HepG2 (cell line): ENCODE results near the gene SLC6A12. TPM values are rescaled to one million over a fixed set of nuclear protein-coding genes. Genes with fewer than 3 reads are reported as not detected.

Experiments used
- ATAC-seq: fragments of 200-7000 bp; cut with Tn5 transposase; 3 replicates; pipeline ENCODE4 v1.9.1; 2020; ENCODE audit warnings: mild to moderate bottlenecking, moderate library complexity
- BruUV-seq: library from RNA; stranded (reverse); fragments of 400-500 nt; replicated peaks from 2 replicates; lab custom pipeline; 2021; lab: Mats Ljungman, UMichigan
- CTCF ChIA-PET: fragments of 300-600 bp; formaldehyde crosslinking; extraction: SDS; loops from one replicate; lab custom pipeline; 2021; ENCODE audit warnings: low total read pairs, inconsistent platforms, low intra/inter-chr PET ratio; lab: Yijun Ruan, JAX
- POLR2A ChIA-PET: fragments of 350-600 bp; sonication (Branson Sonifier 250); formaldehyde crosslinking; loops from one replicate; lab custom pipeline; 2020; ENCODE audit warnings: antibody characterized with exemption, inconsistent platforms; lab: Yijun Ruan, JAX
- DNase-seq: peaks from one replicate; pipeline ENCODE4 v3.0.0-alpha.2; 2015; ENCODE audit warnings: low spot score
- FAIRE-seq: peaks from 3 replicates; lab custom pipeline; 2011; peaks lifted over from hg19 to GRCh38; lab: Jason Lieb, UNC
- H2AFZ ChIP-seq: one replicate; pipeline ENCODE4 v1.6.1; 2011; ENCODE audit warnings: low read length, inconsistent platforms
- H3K27ac ChIP-seq: fragments of 300-600 bp; 3 replicates; pipeline ENCODE4 v1.8.0; 2011; ENCODE audit warnings: mixed run types, mild to moderate bottlenecking, mixed read lengths, low read length, inconsistent platforms; ENCODE audit not compliant: insufficient read depth; ENCODE audit errors: extremely low read length
- H3K27me3 ChIP-seq, 2 experiments: fragments of 200-600 bp in 1 of 2; 2 replicates in 1 of 2; 3 replicates in 1 of 2; pipeline versions ENCODE4 v1.6.0 to v1.8.0; 2011; ENCODE audit warnings: low read length in 2 of 2, mild to moderate bottlenecking in 2 of 2, moderate library complexity in 2 of 2, inconsistent platforms in 1 of 2; ENCODE audit not compliant: insufficient read depth in 2 of 2, control insufficient read depth in 1 of 2
- H3K36me3 ChIP-seq, 2 experiments: fragments of 200-600 bp in 1 of 2; replicated peaks in 1 of 2; 2 replicates in 1 of 2; 3 replicates in 1 of 2; pipeline versions ENCODE4 v1.5.1 to v1.8.0; 2011; ENCODE audit warnings: low read length in 2 of 2, inconsistent platforms in 1 of 2; ENCODE audit not compliant: insufficient read depth in 2 of 2, control insufficient read depth in 1 of 2
- H3K4me1 ChIP-seq: 2 replicates; pipeline ENCODE4 v1.5.1; 2012; ENCODE audit warnings: low read length, inconsistent platforms; ENCODE audit not compliant: insufficient read depth
- H3K4me2 ChIP-seq: 2 replicates; pipeline ENCODE4 v1.6.0; 2011; ENCODE audit warnings: low read depth, low read length, inconsistent platforms
- H3K4me3 ChIP-seq, 3 experiments: fragments of 200-600 bp in 1 of 3; sonication (generic), shearing (Covaris generic) in 1 of 3; replicated peaks in 1 of 3; 2 replicates each; pipeline ENCODE4 v1.5.1; 2011 to 2016; ENCODE audit warnings: low read length in 3 of 3, inconsistent platforms in 2 of 3, low read depth in 2 of 3, mild to moderate bottlenecking in 2 of 3, control low read depth in 1 of 3, mixed read lengths in 1 of 3; ENCODE audit not compliant: insufficient read depth in 1 of 3
- H3K79me2 ChIP-seq: one replicate; pipeline ENCODE4 v1.6.1; 2011; ENCODE audit warnings: low read length, inconsistent platforms; ENCODE audit not compliant: insufficient read depth
- H3K9ac ChIP-seq: 2 replicates; pipeline ENCODE4 v1.6.0; 2011; ENCODE audit warnings: mild to moderate bottlenecking, low read depth, low read length, inconsistent platforms; ENCODE audit not compliant: insufficient read depth
- H3K9me3 ChIP-seq: 2 replicates; pipeline ENCODE4 v1.5.1; 2012; ENCODE audit warnings: mild to moderate bottlenecking, low read length
- H4K20me1 ChIP-seq: 2 replicates; pipeline ENCODE4 v1.6.0; 2011; ENCODE audit warnings: inconsistent platforms, mild to moderate bottlenecking, low read length, moderate library complexity; ENCODE audit not compliant: insufficient read depth
- CREM ChIP-seq, 2 experiments: sonication (generic) in 1 of 2; formaldehyde crosslinking in 1 of 2; IDR thresholded peaks; 2 replicates each; pipeline versions ENCODE4 v1.4.0 to v1.6.1; 2016 to 2020; ENCODE audit warnings: antibody characterized with exemption in 1 of 2, mild to moderate bottlenecking in 1 of 2, missing genetic modification reagents in 1 of 2
- FLYWCH1 ChIP-seq: sonication (generic); formaldehyde crosslinking; IDR thresholded peaks from 2 replicates; pipeline ENCODE4 v1.8.1; 2023; ENCODE audit warnings: mild to moderate bottlenecking, missing genetic modification reagents
- FOXA3 ChIP-seq: IDR thresholded peaks from 2 replicates; pipeline ENCODE4 v1.6.1; 2016; ENCODE audit warnings: missing genetic modification reagents, missing compliant biosample characterization
- MAFK ChIP-seq, 2 experiments: IDR thresholded peaks in 1 of 2; conservative IDR thresholded peaks in 1 of 2; 2 replicates each; pipeline ENCODE4 v1.6.1; 2011; ENCODE audit warnings: improper control_type of control experiment in 2 of 2, low read length in 2 of 2
- MED1 ChIP-seq: sonication (generic); formaldehyde crosslinking; IDR thresholded peaks from 2 replicates; pipeline ENCODE4 v1.4.0; 2020; ENCODE audit warnings: missing genetic modification reagents
- MXI1 ChIP-seq: IDR thresholded peaks from 3 replicates; pipeline ENCODE4 v1.6.1; 2012; ENCODE audit warnings: low read depth, low read length, inconsistent platforms, borderline replicate concordance
- RBM22 ChIP-seq: fragments of 200-400 bp; formaldehyde crosslinking; optimal IDR thresholded peaks from 2 replicates; pipeline ENCODE3; 2017; ENCODE audit warnings: mild to moderate bottlenecking, low read length, moderate library complexity
- SOX13 ChIP-seq, 3 experiments: fragments of 450-650 bp in 1 of 3; sonication (generic) in 1 of 3; formaldehyde crosslinking in 1 of 3; IDR thresholded peaks in 2 of 3; conservative IDR thresholded peaks in 1 of 3; 2 replicates each; pipeline versions ENCODE4 v1.5.0 to v1.6.1; 2016 to 2020; ENCODE audit warnings: antibody characterized with exemption in 1 of 3, mild to moderate bottlenecking in 1 of 3, missing compliant biosample characterization in 1 of 3, missing genetic modification reagents in 1 of 3, moderate library complexity in 1 of 3
- ZMYM2 ChIP-seq: sonication (generic); formaldehyde crosslinking; IDR thresholded peaks from 2 replicates; pipeline ENCODE4 v1.8.0; 2022; ENCODE audit warnings: mild to moderate bottlenecking, missing genetic modification reagents
- ZNF121 ChIP-seq: sonication (generic); formaldehyde crosslinking; IDR thresholded peaks from 2 replicates; pipeline ENCODE4 v1.5.0; 2020; ENCODE audit warnings: mild to moderate bottlenecking, missing genetic modification reagents
- ZNF136 ChIP-seq: sonication (generic); formaldehyde crosslinking; IDR thresholded peaks from 2 replicates; pipeline ENCODE4 v1.8.1; 2022; ENCODE audit warnings: low read depth, mild to moderate bottlenecking, moderate library complexity, missing genetic modification reagents
- ZNF180 ChIP-seq: sonication (generic); formaldehyde crosslinking; IDR thresholded peaks from 2 replicates; pipeline ENCODE4 v1.4.0; 2020; ENCODE audit warnings: low read depth, missing genetic modification reagents, borderline replicate concordance
- ZNF263 ChIP-seq: sonication (generic); formaldehyde crosslinking; IDR thresholded peaks from 2 replicates; pipeline ENCODE4 v1.4.0; 2020; ENCODE audit warnings: missing genetic modification reagents
- WGBS: methylation state at CpG from one replicate; pipeline ENCODE4 v1.1.6; 2017; ENCODE audit warnings: low lambda C conversion rate; 5-methylcytosine and 5-hydroxymethylcytosine counted together
- in situ Hi-C: cut with HindIII; loops from 2 replicates; pipeline ENCODE4 v1.10.0; 2017; ENCODE audit warnings: low pct_unique_long_range_greater_than_20kb; ENCODE audit not compliant: extremely low pct_ligation_motif_present
- intact Hi-C: fragments of 100-400 bp; cut with micrococcal nuclease; formaldehyde crosslinking; loops from one replicate; pipeline ENCODE4 v1.10.0; 2022; ENCODE audit not compliant: unreplicated experiment
- polyA plus RNA-seq, 8 experiments: library from polyadenylated mRNA; depleted of rRNA in 3 of 8; stranded (reverse) in 7 of 8; unstranded in 1 of 8; fragments of >200 nt; fragmentation: Illumina TruSeq in 4 of 8; extraction: Trizol in 4 of 8; gene quantifications; 2 replicates each; pipeline versions ENCODE4 v1.2.1 to v1.2.3, GENCODE V29; 2011 to 2016; ENCODE audit warnings: low read depth in 4 of 8, missing spikeins in 1 of 8, mixed read lengths in 1 of 8; ENCODE audit not compliant: insufficient read depth in 1 of 8
- total RNA-seq, 5 experiments: library from RNA; depleted of rRNA; stranded (reverse); fragments of >200 nt; fragmentation: Illumina TruSeq; extraction: Trizol; gene quantifications; 2 replicates each; pipeline ENCODE4 v1.2.3, GENCODE V29; 2016; ENCODE audit warnings: low read depth in 1 of 5
- TF ChIP-seq, protein P1 (sequence below): sonication (generic); formaldehyde crosslinking; IDR thresholded peaks from 2 replicates; pipeline ENCODE4 v1.4.0; 2020; ENCODE audit warnings: low read depth, missing genetic modification reagents
- TF ChIP-seq, protein P2 (sequence below): conservative IDR thresholded peaks from 2 replicates; pipeline ENCODE4 v1.6.1; 2018; ENCODE audit warnings: missing genetic modification reagents
- TF ChIP-seq, protein P3 (sequence below): sonication (generic); formaldehyde crosslinking; IDR thresholded peaks from 2 replicates; pipeline ENCODE4 v1.8.1; 2023; ENCODE audit warnings: missing genetic modification reagents, inconsistent platforms, borderline replicate concordance

Gene SLC6A12
- total and polyA plus RNA-seq, 2 of the 13 experiments (the other 11 are each of a cell fraction or from before 2014, with no cell fraction given) = 3.7 to 18.8 TPM

DNA sequence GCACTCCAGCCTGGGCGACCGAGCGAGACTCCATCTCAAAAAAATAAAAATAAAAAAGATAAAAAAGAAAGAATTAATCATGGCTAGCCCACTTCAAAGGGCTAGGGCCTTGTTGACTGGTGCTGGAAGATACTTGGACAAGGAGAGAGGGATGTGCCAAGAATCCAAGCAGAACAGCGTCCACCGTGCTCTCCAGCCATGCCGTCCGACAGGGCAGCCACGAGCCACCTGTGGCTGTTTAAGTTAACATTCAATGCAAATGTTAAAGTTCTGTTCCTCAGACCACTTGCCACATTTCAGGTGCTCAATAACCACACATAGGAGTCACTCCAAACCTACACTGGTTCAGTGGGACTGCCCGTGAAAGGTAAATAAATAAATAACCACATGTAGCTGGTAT, 27.3 kb upstream of the SLC6A12 start:
- in situ Hi-C loops = no loop called here
- intact Hi-C loops = no loop called here
- no TSS peak for BruUV-seq
- no peaks in the 10 kb centered on the region for H3K27me3 ChIP-seq
- FAIRE-seq (no peak), ATAC-seq (no peak), DNase-seq (no peak)
- WGBS = 94% methylated on average over 9 of the region's 9 CpGs
- TF ChIP-seq ZNF121 (no peak), ZNF136 (no peak), FLYWCH1 (no peak), ZNF263 (no peak), RBM22 (no peak), ZNF180 (CRISPR knock-in tag) (no peak), MAFK (conservative IDR thresholded peaks at IDR 0.05 in 1 of 2, IDR thresholded peaks at IDR 0.05 in 1 of 2; ENCODE audit: low read length in 2 of 2) (no peak), FOXA3 (CRISPR knock-in tag) (no peak), ZMYM2 (CRISPR knock-in tag) (no peak), MED1 (CRISPR knock-in tag) (no peak), MXI1 (no peak), CREM (IDR thresholded peaks at IDR 0.05) (no peak), CREM (CRISPR knock-in tag; IDR thresholded peaks at IDR 0.05) (no peak), SOX13 (IDR thresholded peaks at IDR 0.05) (no peak), SOX13 (CRISPR knock-in tag; conservative IDR thresholded peaks at IDR 0.05 in 1 of 2, IDR thresholded peaks at IDR 0.05 in 1 of 2) (no peak)
- TF ChIP-seq, protein P1, sequence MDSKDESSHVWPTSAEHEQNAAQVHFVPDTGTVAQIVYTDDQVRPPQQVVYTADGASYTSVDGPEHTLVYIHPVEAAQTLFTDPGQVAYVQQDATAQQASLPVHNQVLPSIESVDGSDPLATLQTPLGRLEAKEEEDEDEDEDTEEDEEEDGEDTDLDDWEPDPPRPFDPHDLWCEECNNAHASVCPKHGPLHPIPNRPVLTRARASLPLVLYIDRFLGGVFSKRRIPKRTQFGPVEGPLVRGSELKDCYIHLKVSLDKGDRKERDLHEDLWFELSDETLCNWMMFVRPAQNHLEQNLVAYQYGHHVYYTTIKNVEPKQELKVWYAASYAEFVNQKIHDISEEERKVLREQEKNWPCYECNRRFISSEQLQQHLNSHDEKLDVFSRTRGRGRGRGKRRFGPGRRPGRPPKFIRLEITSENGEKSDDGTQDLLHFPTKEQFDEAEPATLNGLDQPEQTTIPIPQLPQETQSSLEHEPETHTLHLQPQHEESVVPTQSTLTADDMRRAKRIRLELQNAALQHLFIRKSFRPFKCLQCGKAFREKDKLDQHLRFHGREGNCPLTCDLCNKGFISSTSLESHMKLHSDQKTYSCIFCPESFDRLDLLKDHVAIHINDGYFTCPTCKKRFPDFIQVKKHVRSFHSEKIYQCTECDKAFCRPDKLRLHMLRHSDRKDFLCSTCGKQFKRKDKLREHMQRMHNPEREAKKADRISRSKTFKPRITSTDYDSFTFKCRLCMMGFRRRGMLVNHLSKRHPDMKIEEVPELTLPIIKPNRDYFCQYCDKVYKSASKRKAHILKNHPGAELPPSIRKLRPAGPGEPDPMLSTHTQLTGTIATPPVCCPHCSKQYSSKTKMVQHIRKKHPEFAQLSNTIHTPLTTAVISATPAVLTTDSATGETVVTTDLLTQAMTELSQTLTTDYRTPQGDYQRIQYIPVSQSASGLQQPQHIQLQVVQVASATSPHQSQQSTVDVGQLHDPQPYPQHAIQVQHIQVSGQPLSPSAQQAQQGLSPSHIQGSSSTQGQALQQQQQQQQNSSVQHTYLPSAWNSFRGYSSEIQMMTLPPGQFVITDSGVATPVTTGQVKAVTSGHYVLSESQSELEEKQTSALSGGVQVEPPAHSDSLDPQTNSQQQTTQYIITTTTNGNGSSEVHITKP (CRISPR knock-in tag) = no peak
- TF ChIP-seq, protein P2, sequence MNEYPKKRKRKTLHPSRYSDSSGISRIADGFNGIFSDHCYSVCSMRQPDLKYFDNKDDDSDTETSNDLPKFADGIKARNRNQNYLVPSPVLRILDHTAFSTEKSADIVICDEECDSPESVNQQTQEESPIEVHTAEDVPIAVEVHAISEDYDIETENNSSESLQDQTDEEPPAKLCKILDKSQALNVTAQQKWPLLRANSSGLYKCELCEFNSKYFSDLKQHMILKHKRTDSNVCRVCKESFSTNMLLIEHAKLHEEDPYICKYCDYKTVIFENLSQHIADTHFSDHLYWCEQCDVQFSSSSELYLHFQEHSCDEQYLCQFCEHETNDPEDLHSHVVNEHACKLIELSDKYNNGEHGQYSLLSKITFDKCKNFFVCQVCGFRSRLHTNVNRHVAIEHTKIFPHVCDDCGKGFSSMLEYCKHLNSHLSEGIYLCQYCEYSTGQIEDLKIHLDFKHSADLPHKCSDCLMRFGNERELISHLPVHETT = no peak
- TF ChIP-seq, protein P3, sequence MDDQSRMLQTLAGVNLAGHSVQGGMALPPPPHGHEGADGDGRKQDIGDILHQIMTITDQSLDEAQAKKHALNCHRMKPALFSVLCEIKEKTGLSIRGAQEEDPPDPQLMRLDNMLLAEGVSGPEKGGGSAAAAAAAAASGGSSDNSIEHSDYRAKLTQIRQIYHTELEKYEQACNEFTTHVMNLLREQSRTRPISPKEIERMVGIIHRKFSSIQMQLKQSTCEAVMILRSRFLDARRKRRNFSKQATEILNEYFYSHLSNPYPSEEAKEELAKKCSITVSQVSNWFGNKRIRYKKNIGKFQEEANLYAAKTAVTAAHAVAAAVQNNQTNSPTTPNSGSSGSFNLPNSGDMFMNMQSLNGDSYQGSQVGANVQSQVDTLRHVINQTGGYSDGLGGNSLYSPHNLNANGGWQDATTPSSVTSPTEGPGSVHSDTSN (CRISPR knock-in tag) = no peak
- H2AFZ ChIP-seq = no peak overlapping the region
- H3K4me1 ChIP-seq = peaks cover 24% of the 10 kb centered on the region
- ChIA-PET CTCF (no interaction called here), POLR2A (no interaction called here)
- H4K20me1 ChIP-seq = no peaks in the 10 kb centered on the region
- no peaks in the 10 kb centered on the region for H3K9me3 ChIP-seq
- no peak overlapping the region for H3K27ac ChIP-seq
- H3K36me3 ChIP-seq = no peaks in the 10 kb centered on the region
- H3K4me3 ChIP-seq = no peak overlapping the region
- H3K79me2 ChIP-seq = no peaks in the 10 kb centered on the region
- no peak overlapping the region for H3K4me2 ChIP-seq
- no peak overlapping the region for H3K9ac ChIP-seq
